Activated CD8-positive, alpha-beta memory T cell treated with anti-CD3 and anti-CD28 coated beads, Interleukin-2, amount 10 ng/mL, durations not matched to agents 7 days and 5 days (primary cell): ENCODE data around the gene DOCK2. TPM values are rescaled to one million over a fixed set of nuclear protein-coding genes. Genes with fewer than 3 reads are reported as not detected.
A peak's percentile ranks its signal among the peaks of the same experiment; 100 is the strongest.
"Not testable (repeated sequence)": the region's sequence is repeated elsewhere in the genome, so short reads cannot be mapped to it uniquely, and the experiment has no call there.

ENCODE experiments used
- ATAC-seq: fragments of 150-1000 bp; cut with Tn5 transposase; one replicate; pipeline ENCODE4 v1.10.0; 2021; ENCODE audit warnings: moderate library complexity
- CTCF ChIA-PET: fragments of 350-600 bp; sonication (Branson Sonifier 250); formaldehyde crosslinking; loops from one replicate; lab custom pipeline; 2021; ENCODE audit warnings: antibody characterized with exemption; lab: Charles Lee
- DNase-seq: peaks from one replicate; pipeline ENCODE4 v3.0.0-alpha.2; 2020
- H3K27ac Mint-ChIP-seq: one replicate; pipeline ENCODE4 v1.8.0; 2021; ENCODE audit warnings: mild to moderate bottlenecking, mixed read lengths
- H3K27me3 Mint-ChIP-seq: one replicate; pipeline ENCODE4 v1.8.0; 2021; ENCODE audit warnings: mixed read lengths
- H3K36me3 Mint-ChIP-seq: one replicate; pipeline ENCODE4 v1.8.0; 2021; ENCODE audit warnings: mild to moderate bottlenecking, mixed read lengths
- H3K4me1 Mint-ChIP-seq: one replicate; pipeline ENCODE4 v1.8.0; 2021; ENCODE audit warnings: mixed read lengths
- H3K4me3 Mint-ChIP-seq: one replicate; pipeline ENCODE4 v1.8.0; 2021; ENCODE audit warnings: mild to moderate bottlenecking, moderate library complexity, mixed read lengths
- H3K9me3 Mint-ChIP-seq: one replicate; pipeline ENCODE4 v1.8.0; 2022; ENCODE audit warnings: low read depth, mixed read lengths
- total RNA-seq, 2 experiments: library from RNA; stranded (reverse); gene quantifications; one replicate each; pipeline ENCODE4 v1.2.3, GENCODE V29; 2021

Gene DOCK2
- total RNA-seq, 2 experiments from 2014 or later: 271 to 321 TPM

- H3K9me3 Mint-ChIP-seq: no peaks in the 10 kb centered on the region
- ATAC-seq: no peak
- CTCF ChIA-PET: no interaction called here
- no peak overlapping the region for H3K4me3 Mint-ChIP-seq
- DNase-seq: no peak
- peaks cover 2% of the 10 kb centered on the region for H3K4me1 Mint-ChIP-seq
- peaks cover 51% of the 10 kb centered on the region for H3K36me3 Mint-ChIP-seq
- H3K27ac Mint-ChIP-seq: no peak overlapping the region
- H3K27me3 Mint-ChIP-seq: no peaks in the 10 kb centered on the region
Observed at GRCh38 chr5:169744336-169744735, 107.3 kb downstream of the DOCK2 start.

- H3K9me3 Mint-ChIP-seq: no peaks in the 10 kb centered on the region
- no peak for ATAC-seq
- peak overlapping the region; percentile 22 for H3K27ac Mint-ChIP-seq
- no peak for DNase-seq
- H3K4me3 Mint-ChIP-seq: no peak overlapping the region
- H3K36me3 Mint-ChIP-seq: peaks cover 57% of the 10 kb centered on the region
- peaks cover 11% of the 10 kb centered on the region for H3K4me1 Mint-ChIP-seq
- H3K27me3 Mint-ChIP-seq: no peaks in the 10 kb centered on the region
- CTCF ChIA-PET: no interaction called here
Observed at GRCh38 chr5:169745441-169746146, 108.5 kb downstream of the DOCK2 start.

- CTCF ChIA-PET: no interaction called here
- Mint-ChIP-seq H3K27me3 (no peaks in the 10 kb centered on the region), H3K9me3 (no peaks in the 10 kb centered on the region), H3K4me1 (peaks cover 17% of the 10 kb centered on the region), H3K36me3 (peaks cover 57% of the 10 kb centered on the region), H3K4me3 (no peak overlapping the region), H3K27ac (peak overlapping the region; percentile 1)
- DNase-seq (no peak), ATAC-seq (no peak)
Observed at GRCh38 chr5:169746147-169746694, 109.1 kb downstream of the DOCK2 start.

GRCh38 chr5:169748174-169748573, 111.1 kb downstream of the DOCK2 start:
- peaks cover 61% of the 10 kb centered on the region for H3K36me3 Mint-ChIP-seq
- H3K4me3 Mint-ChIP-seq: no peak overlapping the region
- ATAC-seq: no peak
- CTCF ChIA-PET: no interaction called here
- no peak overlapping the region for H3K27ac Mint-ChIP-seq
- no peaks in the 10 kb centered on the region for H3K9me3 Mint-ChIP-seq
- DNase-seq: no peak
- H3K4me1 Mint-ChIP-seq: peaks cover 28% of the 10 kb centered on the region
- no peaks in the 10 kb centered on the region for H3K27me3 Mint-ChIP-seq

GRCh38 chr5:169749295-169749694, 112.2 kb downstream of the DOCK2 start:
- H3K27me3 Mint-ChIP-seq: no peaks in the 10 kb centered on the region
- CTCF ChIA-PET: no interaction called here
- H3K36me3 Mint-ChIP-seq: peaks cover 61% of the 10 kb centered on the region
- no peak for ATAC-seq
- no peak overlapping the region for H3K4me3 Mint-ChIP-seq
- H3K9me3 Mint-ChIP-seq: no peaks in the 10 kb centered on the region
- no peak for DNase-seq
- no peak overlapping the region for H3K27ac Mint-ChIP-seq
- peaks cover 28% of the 10 kb centered on the region for H3K4me1 Mint-ChIP-seq

- Mint-ChIP-seq H3K4me3 (no peak overlapping the region), H3K27ac (no peak overlapping the region), H3K9me3 (no peaks in the 10 kb centered on the region), H3K36me3 (peaks cover 57% of the 10 kb centered on the region), H3K27me3 (no peaks in the 10 kb centered on the region), H3K4me1 (peaks cover 26% of the 10 kb centered on the region)
- CTCF ChIA-PET: no interaction called here
- peak; percentile 43 for DNase-seq
- peak; percentile 33 for ATAC-seq
Observed at GRCh38 chr5:169751490-169751889, 114.4 kb downstream of the DOCK2 start.

GRCh38 chr5:169752566-169752965, 115.5 kb downstream of the DOCK2 start:
- DNase-seq, H3K27me3 Mint-ChIP-seq, ATAC-seq, H3K4me3 Mint-ChIP-seq, H3K27ac Mint-ChIP-seq, CTCF ChIA-PET, H3K9me3 Mint-ChIP-seq: not testable (repeated sequence)
- H3K36me3 Mint-ChIP-seq: peaks cover 49% of the 10 kb centered on the region
- H3K4me1 Mint-ChIP-seq: peaks cover 26% of the 10 kb centered on the region

GRCh38 chr5:169753795-169754194, 116.7 kb downstream of the DOCK2 start:
- ATAC-seq: no peak
- no peak overlapping the region for H3K4me3 Mint-ChIP-seq
- peaks cover 43% of the 10 kb centered on the region for H3K36me3 Mint-ChIP-seq
- no peaks in the 10 kb centered on the region for H3K27me3 Mint-ChIP-seq
- H3K4me1 Mint-ChIP-seq: peaks cover 26% of the 10 kb centered on the region
- CTCF ChIA-PET: no interaction called here
- H3K27ac Mint-ChIP-seq: no peak overlapping the region
- no peak for DNase-seq
- no peaks in the 10 kb centered on the region for H3K9me3 Mint-ChIP-seq

- Mint-ChIP-seq H3K27ac (no peak overlapping the region), H3K4me1 (peaks cover 25% of the 10 kb centered on the region), H3K9me3 (no peaks in the 10 kb centered on the region), H3K36me3 (peaks cover 38% of the 10 kb centered on the region), H3K27me3 (no peaks in the 10 kb centered on the region), H3K4me3 (no peak overlapping the region)
- no peak for DNase-seq
- CTCF ChIA-PET: no interaction called here
- ATAC-seq: no peak
Observed at GRCh38 chr5:169754737-169755136, 117.7 kb downstream of the DOCK2 start.

GRCh38 chr5:169756071-169756765, 119.1 kb downstream of the DOCK2 start:
- Mint-ChIP-seq H3K4me1 (peaks cover 11% of the 10 kb centered on the region), H3K4me3 (no peak overlapping the region), H3K9me3 (no peaks in the 10 kb centered on the region), H3K36me3 (peaks cover 31% of the 10 kb centered on the region), H3K27ac (no peak overlapping the region), H3K27me3 (no peaks in the 10 kb centered on the region)
- CTCF ChIA-PET: no interaction called here
- ATAC-seq (no peak), DNase-seq (no peak)

- H3K36me3 Mint-ChIP-seq: peaks cover 28% of the 10 kb centered on the region
- CTCF ChIA-PET: no interaction called here
- no peak overlapping the region for H3K4me3 Mint-ChIP-seq
- H3K9me3 Mint-ChIP-seq: no peaks in the 10 kb centered on the region
- H3K4me1 Mint-ChIP-seq: peaks cover 3% of the 10 kb centered on the region
- no peaks in the 10 kb centered on the region for H3K27me3 Mint-ChIP-seq
- no peak overlapping the region for H3K27ac Mint-ChIP-seq
- DNase-seq (no peak), ATAC-seq (no peak)
Observed at GRCh38 chr5:169757016-169757415, 119.9 kb downstream of the DOCK2 start.

GRCh38 chr5:169758886-169759285, 121.8 kb downstream of the DOCK2 start:
- no peak overlapping the region for H3K27ac Mint-ChIP-seq
- H3K36me3 Mint-ChIP-seq: peaks cover 37% of the 10 kb centered on the region
- DNase-seq (no peak), ATAC-seq (no peak)
- no peaks in the 10 kb centered on the region for H3K27me3 Mint-ChIP-seq
- no peaks in the 10 kb centered on the region for H3K4me1 Mint-ChIP-seq
- no peaks in the 10 kb centered on the region for H3K9me3 Mint-ChIP-seq
- H3K4me3 Mint-ChIP-seq: no peak overlapping the region
- CTCF ChIA-PET: no interaction called here

- DNase-seq (no peak), ATAC-seq (no peak)
- CTCF ChIA-PET: no interaction called here
- H3K27me3 Mint-ChIP-seq: no peaks in the 10 kb centered on the region
- H3K9me3 Mint-ChIP-seq: no peaks in the 10 kb centered on the region
- H3K4me1 Mint-ChIP-seq: no peaks in the 10 kb centered on the region
- no peak overlapping the region for H3K27ac Mint-ChIP-seq
- H3K36me3 Mint-ChIP-seq: peaks cover 46% of the 10 kb centered on the region
- H3K4me3 Mint-ChIP-seq: no peak overlapping the region
Observed at GRCh38 chr5:169760229-169760628, 123.2 kb downstream of the DOCK2 start.
